Right forelimb (tissue), 1 donor: ENCODE results near the gene EIF2S3B.
"Not testable (repeated sequence)": the region's sequence is repeated elsewhere in the genome, so short reads cannot be mapped to it uniquely, and the experiment has no call there.

ENCODE experiments used
- DNase-seq: peaks from one replicate; pipeline ENCODE4 v3.0.0-alpha.2; 2018

EIF2S3B gene

DNA sequence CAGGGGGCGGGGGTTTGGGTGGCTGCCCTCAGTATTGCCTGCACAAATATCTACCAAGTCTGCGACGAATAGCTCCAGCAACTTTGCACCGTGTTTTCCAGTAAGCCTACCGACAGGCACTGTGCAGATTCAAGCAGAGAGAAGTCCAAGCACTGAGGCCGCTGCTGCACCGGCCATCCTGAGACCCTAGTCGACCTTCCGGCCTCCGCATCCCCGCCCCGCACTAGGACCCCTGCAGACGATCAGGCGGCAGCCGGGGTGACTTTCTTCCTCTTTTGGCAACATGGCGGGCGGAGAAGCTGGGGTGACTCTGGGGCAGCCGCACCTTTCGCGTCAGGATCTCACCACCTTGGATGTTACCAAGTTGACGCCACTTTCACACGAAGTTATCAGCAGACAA lies at the start of gene EIF2S3B:
EIF2S3B (plus strand) TSS at position 271 of the 400 bp plus-strand sequence; CDS start at position 284, 13 bp downstream.
- no peak for DNase-seq

DNA sequence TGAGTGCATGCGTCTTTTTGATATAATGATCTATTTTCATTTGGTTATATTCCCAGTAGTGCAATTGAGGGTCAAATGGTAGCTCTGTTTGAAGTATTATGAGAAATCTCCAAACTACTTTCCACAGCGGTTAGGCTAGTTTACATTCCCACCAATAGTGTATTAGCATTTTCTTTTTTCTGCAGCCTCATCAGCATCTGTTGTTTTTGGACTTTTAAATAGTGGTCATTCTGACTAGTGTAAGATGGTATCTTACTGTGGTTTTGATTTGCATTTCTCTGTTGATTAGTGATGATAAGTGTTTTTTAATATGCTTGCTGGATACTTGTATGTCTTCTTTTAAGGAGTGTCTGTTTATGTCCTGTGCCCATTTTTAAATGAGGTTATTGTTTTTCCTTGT lies 48.8 kb upstream of the EIF2S3B start:
- DNase-seq: no peak

DNA sequence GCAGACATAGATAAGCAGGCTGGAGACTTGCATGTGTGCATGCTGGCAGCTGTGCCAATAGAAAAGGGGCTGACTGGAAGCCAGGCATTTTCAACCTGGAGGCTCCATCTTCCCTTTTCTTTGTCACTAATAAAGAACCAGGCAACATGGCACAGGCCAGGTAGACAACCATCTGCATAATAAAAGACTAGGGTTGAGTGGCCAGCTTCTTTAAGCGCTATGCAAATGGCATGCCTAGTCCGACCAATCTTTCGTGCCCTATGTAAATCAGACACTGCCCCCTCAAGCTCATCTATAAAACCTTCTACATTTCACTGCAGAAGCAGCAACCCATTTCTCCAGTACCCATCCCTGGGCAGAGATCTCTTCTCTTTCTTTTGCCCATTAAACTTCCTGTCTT lies 47.9 kb upstream of the EIF2S3B start:
- DNase-seq: no peak

DNA sequence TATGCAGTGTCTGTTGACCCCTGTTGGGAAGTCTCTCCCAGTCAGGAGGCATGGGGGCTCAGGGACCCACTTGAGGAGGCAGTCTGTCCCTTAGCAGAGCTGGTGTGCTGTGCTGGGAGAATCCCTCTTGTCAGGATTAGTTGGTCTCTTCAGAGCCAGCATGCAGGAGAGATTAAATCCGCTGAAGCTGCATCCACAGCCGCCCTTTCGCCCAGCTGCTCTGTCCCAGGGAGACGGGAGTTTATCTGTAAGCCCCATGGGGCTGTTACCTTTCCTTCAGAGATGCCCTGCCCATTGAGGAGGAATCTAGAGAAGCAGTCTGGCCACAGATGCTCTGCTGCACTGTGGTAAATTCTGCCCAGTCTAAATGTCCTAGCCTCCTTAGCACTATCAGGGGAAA lies 39.4 kb upstream of the EIF2S3B start:
- no peak for DNase-seq

DNA sequence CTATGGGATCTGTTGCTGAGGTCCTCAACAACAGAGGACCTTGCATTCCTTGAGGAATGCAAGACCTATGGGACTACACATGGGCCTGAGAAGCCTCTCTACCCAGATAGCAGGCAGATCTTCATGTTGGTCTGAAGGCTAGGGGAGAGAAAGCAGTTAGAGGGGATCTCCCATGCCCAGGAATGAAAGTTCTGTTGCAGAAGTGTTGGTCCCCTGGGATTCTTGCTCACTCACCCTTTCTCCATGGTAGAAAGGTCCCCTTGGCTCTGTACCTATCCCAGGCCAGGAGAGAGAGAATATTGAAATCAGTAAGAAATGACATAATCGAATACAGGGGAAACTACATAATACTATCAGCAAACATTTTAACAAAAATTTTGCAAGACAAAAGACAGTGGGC lies 36.0 kb upstream of the EIF2S3B start:
- no peak for DNase-seq

GRCh38 chr12:10472808-10473207 lies 32.9 kb upstream of the EIF2S3B start:
- not testable (repeated sequence) for DNase-seq

DNA sequence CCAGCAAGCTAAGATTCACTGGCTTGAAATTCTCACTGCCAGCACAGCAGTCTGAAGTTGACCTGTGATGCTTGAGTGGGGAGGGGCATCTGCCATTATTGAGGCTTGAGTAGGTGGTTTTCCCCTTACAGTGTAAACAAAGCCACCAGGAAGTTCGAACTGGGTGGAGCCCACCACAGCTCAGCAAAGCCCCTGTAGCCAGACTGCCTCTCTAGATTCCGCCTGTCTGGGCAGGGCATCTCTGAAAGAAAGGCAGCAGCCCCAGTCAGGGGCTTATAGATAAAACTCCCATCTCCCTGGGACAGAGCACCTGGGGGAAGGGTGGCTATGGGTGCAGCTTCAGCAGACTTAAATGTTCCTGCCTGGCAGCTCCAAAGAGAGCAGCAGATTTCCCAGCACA lies 23.8 kb upstream of the EIF2S3B start:
- DNase-seq: not testable (repeated sequence)

DNA sequence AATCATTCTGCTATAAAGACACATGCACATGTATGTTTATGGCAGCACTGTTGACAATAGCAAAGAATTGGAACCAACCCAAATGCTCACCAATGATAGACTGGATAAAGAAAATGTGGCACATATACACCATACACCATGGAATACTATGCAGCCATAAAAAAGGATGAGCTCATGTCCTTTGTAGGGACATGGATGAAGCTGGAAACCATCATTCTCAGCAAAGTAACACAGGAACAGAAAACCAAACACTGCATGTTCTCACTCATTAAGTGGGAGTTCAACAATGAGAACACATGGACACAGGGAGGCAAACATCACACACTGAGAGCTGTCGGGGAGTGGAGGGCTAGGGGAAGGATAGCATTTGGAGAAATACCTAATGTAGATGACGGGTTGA lies 18.4 kb upstream of the EIF2S3B start:
- not testable (repeated sequence) for DNase-seq

GRCh38 chr12:10491766-10492165 lies 13.9 kb upstream of the EIF2S3B start:
- DNase-seq: no peak

- DNase-seq: no peak
These were observed 8.1 kb upstream of the EIF2S3B start for GRCh38 chr12:10497602-10498001.

DNA sequence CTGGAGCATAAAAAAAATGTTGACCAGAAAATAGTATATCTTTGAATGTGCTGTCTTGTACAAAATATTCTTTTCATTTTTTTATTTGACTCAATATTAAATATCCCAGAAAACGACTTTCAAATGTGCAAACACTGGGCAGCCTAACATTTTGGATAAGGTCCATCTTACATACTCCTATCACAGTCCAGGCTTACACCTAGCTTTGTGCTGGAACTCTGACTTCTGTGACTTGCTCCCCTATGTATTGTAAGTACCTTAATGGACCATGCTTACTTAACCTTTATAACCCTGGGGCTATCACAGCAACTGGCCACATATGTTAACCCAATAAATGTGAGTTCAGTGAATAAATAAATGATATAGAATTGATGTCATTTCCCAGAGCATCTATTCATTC lies 7.6 kb upstream of the EIF2S3B start:
- DNase-seq: no peak

DNA sequence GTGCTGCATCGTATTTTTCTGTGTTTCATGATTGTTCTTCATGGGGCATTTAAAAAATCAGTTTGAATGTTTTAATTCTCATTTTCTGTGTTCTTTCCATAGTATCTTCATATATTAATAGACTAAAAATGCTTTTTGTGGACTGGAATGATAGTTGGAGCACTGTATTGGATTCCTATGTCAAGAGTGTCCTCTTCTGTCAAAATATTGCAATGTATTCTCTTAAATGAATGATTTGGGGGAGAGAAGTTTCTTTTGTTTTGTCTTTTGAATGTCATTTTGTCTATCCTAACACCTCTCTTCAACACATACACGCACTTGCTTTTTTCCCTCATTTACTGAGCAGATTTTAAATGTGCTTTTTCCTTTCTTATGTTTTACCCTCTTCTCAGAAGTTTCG lies 4.7 kb upstream of the EIF2S3B start:
- no peak for DNase-seq

- DNase-seq: no peak
These were observed 2.2 kb upstream of the EIF2S3B start for GRCh38 chr12:10503460-10503859.

GRCh38 chr12:10511756-10512355 lies 6.2 kb downstream of the EIF2S3B start:
- DNase-seq: no peak

GRCh38 chr12:10512798-10513197 lies 7.1 kb downstream of the EIF2S3B start:
- no peak for DNase-seq

GRCh38 chr12:10521555-10521954 lies 15.9 kb downstream of the EIF2S3B start:
- no peak for DNase-seq

DNA sequence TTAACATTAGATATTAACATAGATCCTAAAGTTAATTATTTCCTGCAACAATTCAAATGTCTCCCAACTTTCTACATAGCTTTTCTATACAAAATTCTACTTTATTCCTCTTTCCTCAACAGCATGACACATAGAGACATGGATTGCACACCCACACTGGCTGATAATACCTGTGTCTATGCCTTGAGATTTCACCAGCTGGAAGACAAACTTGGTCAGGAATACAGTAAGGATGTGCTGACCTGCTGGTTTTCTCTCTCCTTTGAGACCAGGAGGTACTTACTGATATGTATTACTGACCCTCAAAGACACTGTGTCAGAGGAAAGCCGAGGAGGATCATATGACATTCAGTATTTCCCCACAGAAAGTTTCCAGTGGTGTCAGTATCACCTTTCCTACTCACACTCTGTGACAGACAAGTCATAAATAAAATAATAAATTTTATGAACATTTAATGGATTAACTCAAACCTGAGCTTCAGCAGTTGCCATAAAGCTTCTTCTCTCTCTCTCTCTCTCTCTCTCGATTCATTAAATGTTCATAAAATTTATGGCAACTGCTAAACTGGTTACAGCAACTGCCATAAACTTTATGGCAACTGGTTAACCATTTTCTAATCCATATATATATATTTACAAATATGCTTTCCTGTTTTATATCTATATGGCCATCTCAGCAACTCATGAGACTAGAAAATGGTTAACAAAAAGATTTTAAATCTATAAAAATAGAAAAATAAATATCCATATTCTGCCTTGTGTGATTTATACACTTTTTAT lies 22.7 kb downstream of the EIF2S3B start:
- DNase-seq: no peak

DNA sequence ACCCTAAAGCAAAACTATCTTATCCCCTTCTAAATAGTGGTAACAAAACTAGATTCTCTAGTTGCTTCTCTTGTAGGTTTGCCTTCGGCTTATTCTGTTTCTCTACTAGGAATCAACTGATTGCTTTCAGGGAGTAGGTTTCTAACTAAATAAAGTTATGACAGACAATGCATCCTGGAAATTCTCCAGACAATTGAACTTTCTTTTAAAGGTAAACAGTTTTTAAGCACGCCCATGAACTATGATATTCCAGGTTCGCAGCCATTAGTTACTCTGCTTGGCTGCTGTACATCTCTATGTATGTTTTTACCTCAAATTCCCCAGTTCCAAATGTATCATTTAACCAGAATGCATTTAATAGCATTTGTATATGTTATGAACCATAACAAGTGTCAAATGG lies 23.9 kb downstream of the EIF2S3B start:
- DNase-seq: no peak

- no peak for DNase-seq
These were observed 32.0 kb downstream of the EIF2S3B start for GRCh38 chr12:10537721-10538120.

GRCh38 chr12:10540776-10541205 lies 35.1 kb downstream of the EIF2S3B start:
- no peak for DNase-seq

DNA sequence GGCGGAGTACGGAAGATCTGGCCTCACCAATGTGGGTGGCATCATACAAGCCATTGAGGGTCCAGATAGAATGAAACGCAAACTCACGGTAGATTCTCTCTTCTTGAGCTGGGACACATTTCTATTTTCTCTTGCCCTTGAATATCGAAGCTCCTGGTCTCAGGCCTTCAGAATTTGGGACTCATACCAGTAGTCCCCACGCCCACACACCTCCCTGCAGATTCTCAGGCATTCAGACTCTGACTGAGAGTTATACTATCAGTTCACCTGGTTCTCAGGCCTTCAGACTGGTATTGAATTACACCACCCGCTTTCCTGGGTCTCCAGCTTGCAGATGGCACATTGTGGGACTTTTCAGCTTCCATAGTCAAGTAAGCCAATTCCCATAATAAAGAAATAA lies 37.8 kb downstream of the EIF2S3B start:
- DNase-seq: no peak

- no peak for DNase-seq
These were observed 45.7 kb downstream of the EIF2S3B start for GRCh38 chr12:10551375-10551774.

GRCh38 chr12:10553148-10553547 lies 47.5 kb downstream of the EIF2S3B start:
- no peak for DNase-seq

DNA sequence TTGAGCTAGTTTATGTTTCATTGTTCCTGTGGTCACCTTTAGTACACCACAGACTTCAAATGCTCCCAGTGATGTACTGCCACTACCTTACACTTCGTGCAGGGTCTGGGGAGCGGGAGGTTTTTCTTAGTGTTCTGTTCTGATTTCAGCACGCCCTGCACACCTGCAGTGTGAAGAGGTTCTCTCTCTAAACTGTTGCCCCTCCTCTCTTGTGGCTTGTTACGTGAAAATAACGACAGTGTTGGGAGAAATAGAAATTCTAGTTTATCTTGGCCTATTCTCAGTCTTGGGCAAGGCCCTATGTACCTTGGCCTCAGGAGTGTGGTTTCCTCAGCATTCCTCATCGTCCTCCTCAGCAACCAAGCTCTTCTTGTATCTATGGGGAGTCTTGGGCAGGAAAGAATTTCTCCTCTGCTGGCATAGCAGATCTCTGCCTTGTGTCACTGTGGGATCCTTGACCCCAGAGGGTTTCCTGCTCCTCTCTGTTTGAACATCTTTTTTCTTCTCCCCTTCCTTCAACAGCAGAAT lies 48.6 kb downstream of the EIF2S3B start:
- no peak for DNase-seq
